Thymus (tissue), 11 donors: ENCODE measurements around the gene DYNC2H1. TPM values are rescaled to one million over a fixed set of nuclear protein-coding genes. Genes with fewer than 3 reads are reported as not detected.

Experiments
- DNase-seq, 9 donors: peaks; one replicate each; pipeline ENCODE4 v3.0.0-alpha.2; 2013; ENCODE audit warnings: low spot score in 9 of 9, low read depth in 6 of 9, missing footprints in 1 of 9
- H3K27ac ChIP-seq, 2 donors: one replicate each; pipeline ENCODE4 v1.5.1; 2013; ENCODE audit warnings: control low read depth in 1 of 2, low read depth in 1 of 2, low read length in 1 of 2, mild to moderate bottlenecking in 1 of 2, moderate library complexity in 1 of 2
- H3K27me3 ChIP-seq, 2 donors: one replicate each; pipeline ENCODE4 v1.5.1; 2013; ENCODE audit warnings: low read length in 1 of 2; ENCODE audit not compliant: control insufficient read depth in 2 of 2, insufficient read depth in 1 of 2
- H3K36me3 ChIP-seq, 2 donors: one replicate each; pipeline ENCODE4 v1.5.1; 2013; ENCODE audit warnings: low read length in 1 of 2, mild to moderate bottlenecking in 1 of 2, moderate library complexity in 1 of 2; ENCODE audit not compliant: control insufficient read depth in 2 of 2, insufficient read depth in 2 of 2
- H3K4me1 ChIP-seq, 2 donors: one replicate each; pipeline ENCODE4 v1.5.1; 2013; ENCODE audit warnings: low read length in 2 of 2; ENCODE audit not compliant: control insufficient read depth in 2 of 2, insufficient read depth in 2 of 2
- H3K4me3 ChIP-seq, 2 donors: one replicate each; pipeline ENCODE4 v1.5.1; 2013; ENCODE audit warnings: low read length in 2 of 2, control low read depth in 1 of 2, mild to moderate bottlenecking in 1 of 2
- H3K9me3 ChIP-seq, 2 donors: one replicate each; pipeline ENCODE4 v1.5.1; 2013; ENCODE audit warnings: low read length in 1 of 2, mild to moderate bottlenecking in 1 of 2; ENCODE audit not compliant: control insufficient read depth in 2 of 2, insufficient read depth in 1 of 2
- WGBS: extraction: QIAGEN DNeasy Blood & Tissue Kit; methylation state at CpG from one replicate; pipeline ENCODE4 v1.1.7; 2013; 5-methylcytosine and 5-hydroxymethylcytosine counted together
- polyA plus RNA-seq: library from polyadenylated mRNA; stranded (reverse); fragments of 200-250 nt; gene quantifications from one replicate; pipeline ENCODE4 v1.2.3, GENCODE V29; 2013
- total RNA-seq: library from RNA; stranded (reverse); fragments of 120-200 nt; gene quantifications from one replicate; pipeline ENCODE4 v1.2.4, GENCODE V29; 2013
- donor health status: healthy.

DYNC2H1 gene
- total and polyA plus RNA-seq, 2 donors = 5.5 to 13.6 TPM

DNA sequence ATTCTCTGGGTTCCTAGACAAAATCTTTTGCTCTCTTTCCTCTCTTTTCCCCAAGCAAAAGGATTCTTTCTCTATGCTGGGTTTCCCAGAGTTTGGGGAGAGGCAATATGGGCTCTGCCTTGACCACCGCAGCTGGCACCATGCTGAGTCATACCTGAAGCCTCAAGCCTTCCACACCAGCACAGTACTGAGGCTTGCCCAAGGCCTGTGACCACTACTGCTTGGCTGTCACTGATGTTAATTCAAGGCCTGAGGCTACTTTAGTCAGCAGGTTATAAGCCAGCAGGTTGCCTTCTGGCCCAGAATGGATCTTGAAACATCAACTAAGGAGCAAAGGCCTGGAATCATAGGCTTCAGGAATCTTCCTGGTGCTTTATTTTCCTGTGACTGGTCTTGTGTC, 185.3 kb downstream of the DYNC2H1 start:
- no peak overlapping the region for H3K4me3 ChIP-seq
- no peak overlapping the region for H3K27ac ChIP-seq
- no peaks in the 10 kb centered on the region for H3K27me3 ChIP-seq
- H3K9me3 ChIP-seq = peaks cover 0 to 18% of the 10 kb centered on the region in 2 donors
- no peaks in the 10 kb centered on the region for H3K36me3 ChIP-seq
- 98% methylated on average over 1 of the region's 1 CpG for WGBS
- DNase-seq = no peak
- no peaks in the 10 kb centered on the region for H3K4me1 ChIP-seq

DNA sequence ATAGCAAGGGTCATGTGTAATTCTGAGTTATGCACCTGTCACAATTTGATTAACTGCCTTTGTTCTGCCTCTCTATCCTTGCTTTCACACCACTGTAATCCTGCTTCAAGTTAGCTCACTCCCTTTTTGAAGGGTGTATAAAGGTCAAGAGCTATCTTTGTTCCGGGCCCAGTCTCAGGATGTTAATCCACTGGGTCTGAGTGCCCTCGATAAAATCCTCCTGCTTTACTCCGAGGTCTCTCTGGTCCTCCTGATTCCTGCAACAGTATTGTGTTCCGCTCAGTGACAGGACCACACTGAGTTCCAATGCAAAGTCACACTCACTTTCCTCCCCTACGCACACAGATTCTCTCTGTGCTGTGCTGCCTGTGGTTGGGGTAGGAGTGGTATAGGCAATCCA, 186.5 kb downstream of the DYNC2H1 start:
- 96% methylated on average over 5 of the region's 5 CpGs for WGBS
- Histone ChIP-seq H3K4me1 (no peaks in the 10 kb centered on the region), H3K27me3 (no peaks in the 10 kb centered on the region), H3K4me3 (no peak overlapping the region), H3K27ac (no peak overlapping the region), H3K36me3 (no peaks in the 10 kb centered on the region), H3K9me3 (peaks cover 0 to 18% of the 10 kb centered on the region in 2 donors)
- no peak for DNase-seq

DNA sequence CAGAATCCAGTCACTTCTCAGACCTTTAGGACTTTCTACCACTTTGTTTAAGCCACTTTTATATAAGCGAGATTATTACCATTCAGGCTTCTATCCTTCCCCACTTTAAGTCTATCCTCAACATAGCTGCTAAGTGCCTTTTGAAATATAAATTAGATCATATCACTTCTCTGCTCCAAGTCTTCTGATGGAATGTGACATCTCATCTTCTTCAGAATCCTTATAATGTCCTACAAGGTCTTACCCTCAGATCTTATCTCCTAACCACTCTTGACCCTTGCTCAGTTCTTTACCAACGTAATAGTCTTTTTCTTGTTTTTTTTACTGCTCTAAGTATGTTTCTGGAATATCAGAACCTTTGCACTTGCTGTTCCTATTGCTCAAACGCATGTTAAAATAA, 188.7 kb downstream of the DYNC2H1 start:
- no peak for DNase-seq
- Histone ChIP-seq H3K4me1 (no peaks in the 10 kb centered on the region), H3K36me3 (no peaks in the 10 kb centered on the region), H3K27ac (no peak overlapping the region), H3K27me3 (no peaks in the 10 kb centered on the region), H3K4me3 (no peak overlapping the region), H3K9me3 (peaks cover 0 to 13% of the 10 kb centered on the region in 2 donors)
- WGBS = 93% methylated on average over 3 of the region's 3 CpGs

DNA sequence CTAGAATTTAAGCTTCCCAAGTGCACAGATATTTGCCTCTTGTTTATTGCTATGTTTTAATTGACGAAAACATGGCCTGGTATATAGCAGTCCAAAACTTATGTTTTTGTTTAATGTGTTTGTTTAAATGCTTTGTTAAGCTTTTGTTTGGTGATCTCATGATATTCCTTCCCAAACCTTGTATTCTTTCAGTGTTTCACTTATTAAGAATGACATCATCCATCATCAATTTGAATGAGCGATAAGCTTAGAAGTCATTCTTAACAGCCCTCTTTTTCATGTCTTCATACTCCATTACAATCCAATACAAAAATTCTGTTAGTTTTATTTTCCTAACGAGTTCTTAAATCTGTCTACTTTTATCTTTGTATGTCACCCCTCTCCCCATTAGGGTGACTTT, 206.0 kb downstream of the DYNC2H1 start:
- no peak overlapping the region for H3K4me3 ChIP-seq
- no peak overlapping the region for H3K27ac ChIP-seq
- whole genome bisulfite sequencing = 94% methylated on average over 3 of the region's 3 CpGs
- H3K27me3 ChIP-seq = no peaks in the 10 kb centered on the region
- H3K36me3 ChIP-seq = no peaks in the 10 kb centered on the region
- H3K9me3 ChIP-seq = no peaks in the 10 kb centered on the region
- no peak for DNase-seq
- H3K4me1 ChIP-seq = no peaks in the 10 kb centered on the region

DNA sequence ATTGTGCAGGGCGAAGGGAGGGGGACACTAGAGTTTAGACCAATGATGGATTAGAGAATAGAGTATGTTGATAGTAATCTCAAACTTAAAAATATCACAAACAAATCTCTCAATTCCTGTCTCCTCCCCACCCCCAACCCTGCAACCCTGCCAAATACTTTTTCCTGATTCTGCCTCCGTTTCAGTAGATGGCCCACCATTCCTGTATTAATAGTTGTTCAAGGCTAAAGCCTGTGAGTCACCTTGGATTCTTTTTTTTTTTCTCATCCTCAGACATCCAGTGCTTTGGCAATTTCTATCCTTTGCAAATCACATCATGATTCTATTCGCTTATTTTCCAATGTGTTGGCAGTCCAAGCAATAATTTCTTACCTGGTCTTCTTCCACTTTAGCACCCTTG, 207.9 kb downstream of the DYNC2H1 start:
- 91% methylated on average over 3 of the region's 3 CpGs for WGBS
- Histone ChIP-seq H3K27ac (no peak overlapping the region), H3K9me3 (no peaks in the 10 kb centered on the region), H3K36me3 (no peaks in the 10 kb centered on the region), H3K4me1 (no peaks in the 10 kb centered on the region), H3K27me3 (no peaks in the 10 kb centered on the region), H3K4me3 (no peak overlapping the region)
- DNase-seq = no peak

DNA sequence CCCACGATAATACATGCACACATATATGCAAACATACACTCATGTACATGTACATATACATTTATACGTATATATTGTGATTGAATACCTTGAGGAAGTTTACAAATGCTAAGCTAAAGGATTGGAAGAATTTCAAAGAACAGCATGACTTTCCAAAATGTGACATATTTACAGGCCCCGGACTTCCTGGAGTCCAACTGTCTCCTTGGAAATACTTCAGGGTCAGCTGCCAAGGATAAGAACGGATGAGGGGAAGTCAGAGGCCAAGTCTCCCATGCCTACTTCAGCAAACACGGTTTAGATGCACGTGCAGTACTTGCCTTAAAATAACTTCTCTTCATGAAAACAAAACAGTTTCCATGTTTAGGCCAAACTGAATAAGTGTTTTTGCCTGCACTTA, 213.6 kb downstream of the DYNC2H1 start:
- no peak overlapping the region for H3K27ac ChIP-seq
- H3K27me3 ChIP-seq = no peaks in the 10 kb centered on the region
- WGBS = 85% methylated on average over 6 of the region's 6 CpGs
- H3K4me1 ChIP-seq = no peaks in the 10 kb centered on the region
- no peak overlapping the region for H3K4me3 ChIP-seq
- no peak for DNase-seq
- H3K9me3 ChIP-seq = no peaks in the 10 kb centered on the region
- H3K36me3 ChIP-seq = no peaks in the 10 kb centered on the region

DNA sequence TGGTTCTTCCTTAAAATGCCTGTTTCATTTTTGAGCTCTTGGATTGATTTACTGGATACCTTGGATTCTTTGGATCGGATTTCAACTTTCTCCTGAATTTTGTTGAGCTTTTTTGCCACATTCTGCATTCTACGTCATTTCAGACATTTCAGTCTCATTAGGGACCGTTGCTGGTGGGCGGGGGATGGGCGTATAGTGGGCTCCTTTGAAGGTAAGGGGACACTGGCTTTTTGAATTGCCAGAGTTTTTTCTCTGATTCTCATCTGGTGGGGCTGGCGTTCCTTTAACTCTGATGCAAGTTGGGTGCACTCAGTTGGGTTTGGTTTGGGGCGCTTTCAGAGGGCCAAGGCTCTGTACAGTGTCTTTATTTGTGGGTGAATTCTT, 216.5 kb downstream of the DYNC2H1 start:
- no peaks in the 10 kb centered on the region for H3K36me3 ChIP-seq
- H3K4me3 ChIP-seq = no peak overlapping the region
- H3K27me3 ChIP-seq = no peaks in the 10 kb centered on the region
- no peaks in the 10 kb centered on the region for H3K9me3 ChIP-seq
- H3K27ac ChIP-seq = no peak overlapping the region
- 54% methylated on average over 7 of the region's 7 CpGs for WGBS
- no peak for DNase-seq
- no peaks in the 10 kb centered on the region for H3K4me1 ChIP-seq

DNA sequence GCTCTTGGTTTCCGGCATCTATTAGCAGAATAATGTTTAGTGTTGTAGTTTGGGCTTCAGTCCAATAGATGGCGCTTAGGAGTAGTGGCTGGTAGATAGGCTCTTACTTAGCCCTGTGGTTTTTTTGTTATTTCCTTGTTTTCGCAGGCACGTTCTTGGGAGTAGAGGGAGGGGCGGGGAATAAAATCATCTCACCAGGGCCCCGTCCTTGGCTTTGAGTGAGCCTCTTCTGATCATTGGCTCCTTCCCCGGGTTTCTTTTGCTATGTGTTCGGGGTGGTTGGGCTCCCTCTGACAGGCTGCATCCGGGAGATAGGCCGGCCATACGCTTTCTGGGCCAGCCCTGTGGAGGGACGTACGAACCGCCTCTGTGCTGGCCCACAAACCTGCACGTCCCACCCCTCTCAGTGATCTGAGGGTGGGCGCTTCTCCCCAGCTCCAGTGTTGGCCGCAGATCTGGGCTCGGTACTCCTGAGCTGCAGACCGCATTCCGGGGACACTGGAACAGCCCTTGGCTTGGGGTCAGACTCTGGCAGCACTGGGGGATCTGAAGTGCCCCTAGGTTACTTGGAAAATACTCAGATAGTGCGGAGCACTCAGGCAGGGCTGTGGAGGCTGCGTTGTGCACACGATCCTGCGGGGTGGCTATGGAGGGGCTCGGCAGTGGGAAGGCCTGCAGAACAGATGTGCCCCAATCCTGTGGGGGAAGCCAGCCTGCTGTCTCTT, 217.0 kb downstream of the DYNC2H1 start:
- Histone ChIP-seq H3K27ac (no peak overlapping the region), H3K4me3 (no peak overlapping the region), H3K9me3 (no peaks in the 10 kb centered on the region), H3K4me1 (no peaks in the 10 kb centered on the region), H3K27me3 (no peaks in the 10 kb centered on the region), H3K36me3 (no peaks in the 10 kb centered on the region)
- peak in 8 of 9 donors; percentile 24 to 69 (median 40) for DNase-seq
- 74% methylated on average over 25 of the region's 25 CpGs for WGBS

DNA sequence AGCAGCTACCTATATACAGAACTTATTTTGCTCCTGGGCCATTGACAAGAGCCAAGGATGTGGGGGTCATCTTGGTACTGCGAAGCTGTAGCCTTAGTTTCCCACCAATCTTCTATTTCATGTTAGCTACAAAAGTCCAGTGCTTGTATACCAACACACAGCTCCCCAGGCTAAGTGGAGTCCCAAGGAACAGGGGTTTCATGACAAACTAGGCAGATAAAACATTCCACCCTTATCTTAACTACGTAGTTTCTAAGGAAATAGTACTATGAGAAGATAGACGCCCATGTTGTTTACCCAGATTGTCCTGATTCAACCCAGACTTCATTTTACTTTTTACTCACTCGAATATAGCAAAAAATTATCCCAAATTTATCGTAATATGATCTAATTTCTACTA, 218.5 kb downstream of the DYNC2H1 start:
- no peaks in the 10 kb centered on the region for H3K9me3 ChIP-seq
- H3K36me3 ChIP-seq = no peaks in the 10 kb centered on the region
- H3K4me3 ChIP-seq = no peak overlapping the region
- H3K27ac ChIP-seq = no peak overlapping the region
- H3K4me1 ChIP-seq = no peaks in the 10 kb centered on the region
- WGBS = 93% methylated on average over 5 of the region's 5 CpGs
- H3K27me3 ChIP-seq = no peaks in the 10 kb centered on the region
- DNase-seq = no peak
